ENCODE results near the gene TSPO. TPM values are rescaled to one million over a fixed set of nuclear protein-coding genes. Genes with fewer than 3 reads are reported as not detected.
"Not testable (repeated sequence)": the region's sequence is repeated elsewhere in the genome, so short reads cannot be mapped to it uniquely, and the experiment has no call there.

Gene TSPO
- polyA plus RNA-seq: 17.5 TPM
- long read RNA-seq, donor 1, transcript TSPO-202 (4 exons, 881 nt): major isoform, 9 of 14 reads
- long read RNA-seq, donor 1, partial matches to known transcripts: 5 of 14 reads
- long read RNA-seq, donor 1, other reads (novel, unspliced or antisense): 0 of 14 reads
- long read RNA-seq, donor 2, transcript TSPO-202 (4 exons, 881 nt): major isoform, 16 of 16 reads
- long read RNA-seq, donor 2, partial matches to known transcripts: 0 of 16 reads
- long read RNA-seq, donor 2, other reads (novel, unspliced or antisense): 0 of 16 reads
- long read RNA-seq, donor 3, transcript TSPO-202 (4 exons, 881 nt): major isoform, 15 of 25 reads
- long read RNA-seq, donor 3, partial matches to known transcripts: 10 of 25 reads
- long read RNA-seq, donor 3, other reads (novel, unspliced or antisense): 0 of 25 reads
- long read RNA-seq, donor 4: 0 reads
- long read RNA-seq, donor 5, transcript TSPO-202 (4 exons, 881 nt): major isoform, 14 of 20 reads
- long read RNA-seq, donor 5, partial matches to known transcripts: 6 of 20 reads
- long read RNA-seq, donor 5, other reads (novel, unspliced or antisense): 0 of 20 reads
- long read RNA-seq, donor 6, transcript TSPO-202 (4 exons, 881 nt): major isoform, 28 of 52 reads
- long read RNA-seq, donor 6, partial matches to known transcripts: 24 of 52 reads
- long read RNA-seq, donor 6, other reads (novel, unspliced or antisense): 0 of 52 reads
- long read RNA-seq, donor 7, transcript TSPO-202 (4 exons, 881 nt): major isoform, 13 of 32 reads
- long read RNA-seq, donor 7, partial matches to known transcripts: 19 of 32 reads
- long read RNA-seq, donor 7, other reads (novel, unspliced or antisense): 0 of 32 reads
- long read RNA-seq, donor 8, transcript TSPO-202 (4 exons, 881 nt): major isoform, 18 of 29 reads
- long read RNA-seq, donor 8, partial matches to known transcripts: 9 of 29 reads
- long read RNA-seq, donor 8, other reads (novel, unspliced or antisense): 0 of 29 reads
- long read RNA-seq, donor 9, transcript TSPO-202 (4 exons, 881 nt): major isoform, 20 of 29 reads
- long read RNA-seq, donor 9, partial matches to known transcripts: 8 of 29 reads
- long read RNA-seq, donor 9, other reads (novel, unspliced or antisense): 0 of 29 reads
- long read RNA-seq, donor 10, transcript TSPO-202 (4 exons, 881 nt): major isoform, 7 of 13 reads
- long read RNA-seq, donor 10, partial matches to known transcripts: 6 of 13 reads
- long read RNA-seq, donor 10, other reads (novel, unspliced or antisense): 0 of 13 reads
- long read RNA-seq, donor 11, transcript TSPO-202 (4 exons, 881 nt): major isoform, 5 of 5 reads
- long read RNA-seq, donor 11, partial matches to known transcripts: 0 of 5 reads
- long read RNA-seq, donor 11, other reads (novel, unspliced or antisense): 0 of 5 reads

GRCh38 chr22:43151251-43152002 lies at the start of gene TSPO:
TSPO (plus strand) TSS chr22:43151559; CDS start chr22:43159239, 7,680 bp downstream.
- H3K27me3 ChIP-seq (ENCODE audit: control insufficient read depth, insufficient read depth, low read length): peaks cover 19% of the 10 kb centered on the region
- peak within 1 kb of the TSS; percentile 43 for H3K4me3 ChIP-seq (ENCODE audit: low read length)
- no peaks in the 10 kb centered on the region for H3K36me3 ChIP-seq (ENCODE audit: control insufficient read depth, insufficient read depth, low read length)
- no CpG with 5 or more reads among the region's 75 CpGs for WGBS (ENCODE audit: insufficient coverage, low lambda C conversion rate)
- no peak within 1 kb of the TSS for H3K27ac ChIP-seq (ENCODE audit: low read length)
- peaks cover 2% of the 10 kb centered on the region for H3K4me1 ChIP-seq (ENCODE audit: control insufficient read depth, insufficient read depth, low read length)
- H3K9me3 ChIP-seq (ENCODE audit: control insufficient read depth, low read depth, low read length): no peaks in the 10 kb centered on the region
- peak in 1 of 2 donors; percentile 34 for DNase-seq

DNA sequence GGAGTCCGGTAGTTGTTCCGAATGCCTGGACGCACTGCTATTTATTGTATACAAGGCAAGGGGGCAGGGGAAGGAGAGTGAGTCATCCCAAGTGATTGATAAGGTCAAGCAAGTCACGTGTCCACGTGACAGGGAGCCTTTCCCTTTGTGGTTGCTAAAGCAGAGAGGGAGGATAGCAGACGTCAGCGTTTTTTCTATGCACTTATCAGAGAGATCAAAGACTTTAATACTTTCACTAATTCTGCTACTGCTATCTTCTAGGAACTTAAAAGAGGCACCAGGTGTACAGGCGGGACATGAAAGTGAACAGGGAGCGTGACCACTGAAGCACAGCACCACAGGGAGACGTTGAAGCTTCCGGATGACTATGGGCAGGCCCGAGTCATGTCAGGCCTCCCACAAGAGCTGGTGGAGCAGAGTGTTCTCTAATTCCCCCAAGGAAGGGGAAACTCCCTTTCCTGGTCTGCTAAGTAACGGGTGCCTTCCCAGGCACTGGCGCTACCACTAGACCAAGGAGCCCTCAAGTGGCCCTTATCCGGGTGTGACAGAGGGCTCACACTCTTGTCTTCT lies 47.2 kb upstream of the TSPO start:
- not testable (repeated sequence) for H3K36me3 ChIP-seq (ENCODE audit: control insufficient read depth, insufficient read depth, low read length); H3K27ac ChIP-seq (ENCODE audit: low read length); H3K4me3 ChIP-seq (ENCODE audit: low read length); H3K9me3 ChIP-seq (ENCODE audit: control insufficient read depth, low read depth, low read length); H3K4me1 ChIP-seq (ENCODE audit: control insufficient read depth, insufficient read depth, low read length)
- WGBS (ENCODE audit: insufficient coverage, low lambda C conversion rate): no CpG with 5 or more reads among the region's 15 CpGs
- peak; percentile 91 to 94 for DNase-seq
- peaks cover 36% of the 10 kb centered on the region for H3K27me3 ChIP-seq (ENCODE audit: control insufficient read depth, insufficient read depth, low read length)

DNA sequence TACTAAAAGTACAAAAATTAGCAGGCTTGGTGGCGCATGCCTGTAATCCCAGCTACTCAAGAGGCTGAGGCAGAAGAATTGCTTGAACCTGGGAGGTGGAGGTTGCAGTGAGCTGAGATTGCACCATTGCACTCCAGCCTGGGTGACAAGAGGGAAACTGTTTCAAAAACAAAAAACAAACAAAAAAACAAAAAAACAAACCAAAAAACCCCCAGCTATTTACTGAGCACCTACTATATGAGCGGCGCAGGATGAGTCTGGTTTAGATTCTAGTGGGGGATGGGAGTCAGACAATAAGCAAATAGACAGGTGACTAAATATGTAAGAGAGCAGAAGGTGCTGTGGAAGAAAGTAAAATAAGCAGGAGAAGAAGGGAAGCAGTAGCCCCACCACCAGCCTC lies 46.4 kb upstream of the TSPO start:
- not testable (repeated sequence) for DNase-seq; H3K36me3 ChIP-seq (ENCODE audit: control insufficient read depth, insufficient read depth, low read length); H3K4me1 ChIP-seq (ENCODE audit: control insufficient read depth, insufficient read depth, low read length); H3K27ac ChIP-seq (ENCODE audit: low read length); H3K9me3 ChIP-seq (ENCODE audit: control insufficient read depth, low read depth, low read length); H3K4me3 ChIP-seq (ENCODE audit: low read length)
- WGBS (ENCODE audit: insufficient coverage, low lambda C conversion rate): no CpG with 5 or more reads among the region's 3 CpGs
- peaks cover 43% of the 10 kb centered on the region for H3K27me3 ChIP-seq (ENCODE audit: control insufficient read depth, insufficient read depth, low read length)

- 88% methylated on average over 3 of the region's 8 CpGs for WGBS (ENCODE audit: insufficient coverage, low lambda C conversion rate)
- no peaks in the 10 kb centered on the region for H3K36me3 ChIP-seq (ENCODE audit: control insufficient read depth, insufficient read depth, low read length)
- peaks cover 52% of the 10 kb centered on the region for H3K27me3 ChIP-seq (ENCODE audit: control insufficient read depth, insufficient read depth, low read length)
These were observed 45.1 kb upstream of the TSPO start for GRCh38 chr22:43106302-43106701.

GRCh38 chr22:43109511-43109910 lies 41.8 kb upstream of the TSPO start:
- Histone ChIP-seq H3K27me3 (ENCODE audit: control insufficient read depth, insufficient read depth, low read length) (peaks cover 82% of the 10 kb centered on the region), H3K4me1 (ENCODE audit: control insufficient read depth, insufficient read depth, low read length) (peaks cover 8% of the 10 kb centered on the region), H3K4me3 (ENCODE audit: low read length) (no peak overlapping the region), H3K27ac (ENCODE audit: low read length) (no peak overlapping the region), H3K9me3 (ENCODE audit: control insufficient read depth, low read depth, low read length) (peaks cover 7% of the 10 kb centered on the region), H3K36me3 (ENCODE audit: control insufficient read depth, insufficient read depth, low read length) (no peaks in the 10 kb centered on the region)
- no peak for DNase-seq
- WGBS (ENCODE audit: insufficient coverage, low lambda C conversion rate): 30% methylated on average over 2 of the region's 5 CpGs

More at GRCh38 chr22:43106302-43106701, 45.1 kb upstream of the TSPO start:
- no peak overlapping the region for H3K27ac ChIP-seq (ENCODE audit: low read length)
- H3K4me1 ChIP-seq (ENCODE audit: control insufficient read depth, insufficient read depth, low read length): peaks cover 8% of the 10 kb centered on the region
- H3K4me3 ChIP-seq (ENCODE audit: low read length): no peak overlapping the region
- no peak for DNase-seq
- peaks cover 6% of the 10 kb centered on the region for H3K9me3 ChIP-seq (ENCODE audit: control insufficient read depth, low read depth, low read length)

GRCh38 chr22:43109921-43110443 lies 41.4 kb upstream of the TSPO start:
- no CpG with 5 or more reads among the region's 32 CpGs for whole genome bisulfite sequencing (ENCODE audit: insufficient coverage, low lambda C conversion rate)
- H3K27ac ChIP-seq (ENCODE audit: low read length): no peak overlapping the region
- peaks cover 7% of the 10 kb centered on the region for H3K9me3 ChIP-seq (ENCODE audit: control insufficient read depth, low read depth, low read length)
- DNase-seq: no peak
- H3K27me3 ChIP-seq (ENCODE audit: control insufficient read depth, insufficient read depth, low read length): peaks cover 86% of the 10 kb centered on the region
- peaks cover 8% of the 10 kb centered on the region for H3K4me1 ChIP-seq (ENCODE audit: control insufficient read depth, insufficient read depth, low read length)
- H3K36me3 ChIP-seq (ENCODE audit: control insufficient read depth, insufficient read depth, low read length): no peaks in the 10 kb centered on the region
- H3K4me3 ChIP-seq (ENCODE audit: low read length): no peak overlapping the region

DNA sequence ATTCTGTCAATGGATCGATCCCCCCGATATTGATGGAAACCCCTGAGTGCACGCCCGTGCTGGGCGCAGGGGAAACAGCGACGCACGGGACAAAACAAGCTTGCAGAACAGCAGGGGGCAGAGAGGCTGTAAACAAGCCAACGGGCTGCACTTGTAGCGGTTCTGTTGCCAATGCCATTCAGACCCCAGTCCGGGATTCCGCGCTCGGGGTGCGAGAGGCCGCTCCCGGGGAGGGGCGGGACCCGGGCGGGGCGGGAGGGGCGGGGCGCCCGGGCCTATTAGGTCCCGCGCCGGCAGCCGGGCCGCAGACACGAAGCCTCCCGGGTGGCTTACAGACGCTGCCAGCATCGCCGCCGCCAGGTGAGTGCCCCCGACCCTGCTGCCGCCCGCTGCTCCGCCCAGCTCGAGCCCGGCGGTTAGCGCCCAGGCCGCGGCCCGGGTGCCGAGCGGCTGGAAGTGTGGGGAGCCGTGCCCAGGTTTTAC lies 40.9 kb upstream of the TSPO start, which contains the start of gene BIK:
Gene BIK (plus strand): TSS at position 307 of the 483 bp plus-strand sequence. CDS start 13,273 bp downstream, outside the sequence.
- peaks cover 7% of the 10 kb centered on the region for H3K9me3 ChIP-seq (ENCODE audit: control insufficient read depth, low read depth, low read length)
- H3K36me3 ChIP-seq (ENCODE audit: control insufficient read depth, insufficient read depth, low read length): no peaks in the 10 kb centered on the region
- no peak within 1 kb of the TSS for H3K27ac ChIP-seq (ENCODE audit: low read length)
- DNase-seq: peak in 1 of 2 donors; percentile 27
- peaks cover 8% of the 10 kb centered on the region for H3K4me1 ChIP-seq (ENCODE audit: control insufficient read depth, insufficient read depth, low read length)
- H3K4me3 ChIP-seq (ENCODE audit: low read length): peak within 1 kb of the TSS; percentile 13
- H3K27me3 ChIP-seq (ENCODE audit: control insufficient read depth, insufficient read depth, low read length): peaks cover 85% of the 10 kb centered on the region
- WGBS (ENCODE audit: insufficient coverage, low lambda C conversion rate): no CpG with 5 or more reads among the region's 49 CpGs

GRCh38 chr22:43110927-43111623 lies 40.3 kb upstream of the TSPO start:
- peaks cover 8% of the 10 kb centered on the region for H3K4me1 ChIP-seq (ENCODE audit: control insufficient read depth, insufficient read depth, low read length)
- H3K27ac ChIP-seq (ENCODE audit: low read length): no peak overlapping the region
- DNase-seq: peak in 1 of 2 donors; percentile 55
- peaks cover 7% of the 10 kb centered on the region for H3K9me3 ChIP-seq (ENCODE audit: control insufficient read depth, low read depth, low read length)
- H3K27me3 ChIP-seq (ENCODE audit: control insufficient read depth, insufficient read depth, low read length): peaks cover 84% of the 10 kb centered on the region
- peak overlapping the region; percentile 13 for H3K4me3 ChIP-seq (ENCODE audit: low read length)
- WGBS (ENCODE audit: insufficient coverage, low lambda C conversion rate): 10% methylated on average over 2 of the region's 86 CpGs
- no peaks in the 10 kb centered on the region for H3K36me3 ChIP-seq (ENCODE audit: control insufficient read depth, insufficient read depth, low read length)
